ENCODE data around the gene MYLK2. TPM values are rescaled to one million over a fixed set of nuclear protein-coding genes. Genes with fewer than 3 reads are reported as not detected.

The MYLK2 gene
- total and polyA plus RNA-seq, 2 of the 4 experiments (the other 2 are of a cell fraction) = 0.18 to 0.27 TPM

- BruUV-seq (replicated peaks) = no TSS peak
- intact Hi-C loops (cut with micrococcal nuclease) (no loop called here), in situ Hi-C loops (cut with MboI; ENCODE audit: low sequenced_read_pairs) (no loop called here), dilution Hi-C loops (cut with HindIII; ENCODE audit: low sequenced_read_pairs, unreplicated experiment) (no loop called here)
- Histone ChIP-seq H3K9ac (ENCODE audit: low read depth, low read length) (no peak overlapping the region), H3K79me1 (ENCODE audit: low read depth in 1 of 2, low read length in 2 of 2) (no peaks in the 10 kb centered on the region), H2AFZ (replicated peaks; ENCODE audit: low read length, poor library complexity) (no peak overlapping the region), H3K56ac (ENCODE audit: extremely low read depth, insufficient read depth, low read length) (no peak overlapping the region), H3K4me2 (ENCODE audit: low read depth, low read length) (no peak overlapping the region), H3K14ac (replicated peaks; ENCODE audit: low read depth, low read length) (no peak overlapping the region), H3K4me3 (ENCODE audit: insufficient read depth, low read depth, low read length) (no peak overlapping the region), H4K20me1 (ENCODE audit: insufficient read depth, low read length) (no peaks in the 10 kb centered on the region), H3K36me3 (ENCODE audit: control insufficient read depth, insufficient read depth, low read length) (no peaks in the 10 kb centered on the region), H2AK5ac (ENCODE audit: low read depth, low read length) (no peak overlapping the region), H3K18ac (ENCODE audit: low read depth, low read length) (no peak overlapping the region), H3K27ac (ENCODE audit: insufficient read depth, low read length) (no peak overlapping the region), H3K4me1 (ENCODE audit: control insufficient read depth, insufficient read depth, low read length) (no peaks in the 10 kb centered on the region), H3K27me3 (ENCODE audit: control insufficient read depth, insufficient read depth, low read length) (peaks cover 8% of the 10 kb centered on the region), H3K23ac (ENCODE audit: low read depth, low read length) (no peak overlapping the region), H4K8ac (ENCODE audit: low read depth in 2 of 2, low read length in 2 of 2) (no peak overlapping the region), H2BK5ac (ENCODE audit: low read depth, low read length, poor library complexity, severe bottlenecking) (no peak overlapping the region), H4K91ac (ENCODE audit: insufficient read depth, low read depth, low read length) (no peak overlapping the region), H4K5ac (ENCODE audit: low read depth, low read length) (no peak overlapping the region), H2AK9ac (replicated peaks; ENCODE audit: low read depth, low read length, poor library complexity) (no peak overlapping the region), H3K9me1 (ENCODE audit: insufficient read depth, low read length) (no peaks in the 10 kb centered on the region), H3K9me3 (ENCODE audit: control insufficient read depth, insufficient read depth, low read length) (no peaks in the 10 kb centered on the region), H2BK15ac (ENCODE audit: low read depth, low read length) (no peak overlapping the region), H2BK20ac (ENCODE audit: low read depth, low read length) (no peak overlapping the region), H2BK120ac (ENCODE audit: low read depth, low read length) (no peak overlapping the region), H3K4ac (ENCODE audit: low read depth, low read length) (no peak overlapping the region)
- ChIA-PET POLR2A (ENCODE audit: unreplicated experiment) (no interaction called here), CTCF (no interaction called here)
- ATAC-seq (ENCODE audit: low read depth) (no peak), DNase-seq (no peak)
- no peak for TF ChIP-seq RAD21 (IDR thresholded peaks at IDR 0.05; ENCODE audit: low read length)
- no peak for TF ChIP-seq SMC3 (IDR thresholded peaks at IDR 0.05; ENCODE audit: low read depth, low read length)
- no peak for TF ChIP-seq NFE2L2 (IDR thresholded peaks at IDR 0.05; ENCODE audit: low read depth, low read length)
- no peak for TF ChIP-seq RFX5 (IDR thresholded peaks at IDR 0.05; ENCODE audit: low read depth, low read length)
- no peak for TF ChIP-seq FOS (IDR thresholded peaks at IDR 0.05; ENCODE audit: low read depth, low read length)
- no peak for TF ChIP-seq CEBPB (IDR thresholded peaks at IDR 0.05; ENCODE audit: low read depth, low read length)
- no peak for TF ChIP-seq RCOR1 (IDR thresholded peaks at IDR 0.05; ENCODE audit: insufficient replicate concordance, low read length)
- no peak for TF ChIP-seq ELK1 (IDR thresholded peaks at IDR 0.05; ENCODE audit: borderline replicate concordance, low read depth, low read length)
- TF ChIP-seq MAFK (IDR thresholded peaks at IDR 0.05; ENCODE audit: low read depth, low read length) = no peak
Measured at GRCh38 chr20:31877684-31878083, 58.5 kb downstream of the MYLK2 start.

Measured in IMR-90 (cell line).